Sigmoid colon (tissue), 4 donors: ENCODE measurements around the gene EGR1.

Experiments
- CTCF ChIP-seq, 4 experiments: fragments of 450-650 bp in 3 of 4; fragments of 200-600 bp in 1 of 4; IDR thresholded peaks; one replicate each; pipeline ENCODE4 v1.5.1; 2016 to 2019; ENCODE audit warnings: antibody characterized with exemption in 4 of 4, mild to moderate bottlenecking in 3 of 4, moderate library complexity in 2 of 4
- EP300 ChIP-seq, 4 donors: sonication (generic); formaldehyde crosslinking; IDR thresholded peaks; one replicate each; pipeline ENCODE4 v1.6.1; 2017; ENCODE audit warnings: antibody characterized with exemption in 4 of 4
- POLR2A ChIP-seq, 2 donors: fragments of 450-650 bp; IDR thresholded peaks; one replicate each; pipeline ENCODE4 v1.6.1; 2016; ENCODE audit warnings: antibody characterized with exemption in 2 of 2, mild to moderate bottlenecking in 2 of 2, moderate library complexity in 2 of 2

- TF ChIP-seq CTCF (IDR thresholded peaks at IDR 0.05): no peak
- TF ChIP-seq POLR2A (IDR thresholded peaks at IDR 0.05): no peak
- no peak for TF ChIP-seq EP300 (IDR thresholded peaks at IDR 0.05)
Observed at GRCh38 chr5:138418444-138418843, 46.8 kb upstream of the EGR1 start.
